ENCODE results near the gene MPZL2. TPM values are rescaled to one million over a fixed set of nuclear protein-coding genes. Genes with fewer than 3 reads are reported as not detected.

Gene MPZL2
- total and polyA plus RNA-seq, 2 experiments from 2014 or later = 2.6 to 4.2 TPM

- ATAC-seq = no peak
- H3K4me3 ChIP-seq = peak overlapping the region; percentile 46; the same call in 1 of the 2 replicates
Measured at GRCh38 chr11:118263112-118263511, 985 bp downstream of the MPZL2 start.

More at GRCh38 chr11:118263112-118263511, 985 bp downstream of the MPZL2 start:
- no peak overlapping the region for H3K27ac ChIP-seq (ENCODE audit: low read depth)
- H3K9me3 Mint-ChIP-seq = no peaks in the 10 kb centered on the region
- no peaks in the 10 kb centered on the region for H3K9me2 ChIP-seq (ENCODE audit: insufficient read depth)
- no peak for DNase-seq (ENCODE audit: low spot score)
- H3K36me3 ChIP-seq (ENCODE audit: insufficient read depth) = no peaks in the 10 kb centered on the region
- TF ChIP-seq JUNB (IDR thresholded peaks at IDR 0.05; ENCODE audit: unreplicated experiment) = no peak
- no peak for TF ChIP-seq ETS1 (IDR thresholded peaks at IDR 0.05)
- TF ChIP-seq ZNF331 (CRISPR knock-in tag; IDR thresholded peaks at IDR 0.05; ENCODE audit: low read depth) = no peak
- TF ChIP-seq EZH2phosphoT487 (IDR thresholded peaks at IDR 0.05; ENCODE audit: unreplicated experiment) = no peak
- TF ChIP-seq STAT1 (IDR thresholded peaks at IDR 0.05; ENCODE audit: unreplicated experiment) = no peak
- TF ChIP-seq CTCF (conservative IDR thresholded peaks at IDR 0.05; ENCODE audit: low read depth in 2 of 2) = no peak
- TF ChIP-seq NANOG (IDR thresholded peaks at IDR 0.05; ENCODE audit: borderline replicate concordance) = no peak
- no peak for TF ChIP-seq ZNF114 (CRISPR knock-in tag; IDR thresholded peaks at IDR 0.05)
- TF ChIP-seq CREB1 (CRISPR knock-in tag; IDR thresholded peaks at IDR 0.05; ENCODE audit: low read depth) = no peak
- no peak for TF ChIP-seq POLR2AphosphoS5 (IDR thresholded peaks at IDR 0.05; ENCODE audit: low read depth)
- no peak for TF ChIP-seq ZNF462 (CRISPR knock-in tag; IDR thresholded peaks at IDR 0.05)
- TF ChIP-seq EZH2 (IDR thresholded peaks at IDR 0.05; ENCODE audit: low read depth, unreplicated experiment) = no peak
- TF ChIP-seq REST (IDR thresholded peaks at IDR 0.05; ENCODE audit: unreplicated experiment) = no peak
- peaks cover 47% of the 10 kb centered on the region for H3K27me3 ChIP-seq (ENCODE audit: insufficient read depth)
- H2AFZ ChIP-seq = no peak overlapping the region
- peaks cover 31% of the 10 kb centered on the region for H3K4me1 Mint-ChIP-seq
- H3K4me3 Mint-ChIP-seq = peak overlapping the region; percentile 76
- peak overlapping the region; percentile 73 for H3K4me2 ChIP-seq
- peaks cover 25% of the 10 kb centered on the region for H3K4me1 ChIP-seq (ENCODE audit: insufficient read depth)
- H3K27me3 Mint-ChIP-seq (ENCODE audit: insufficient read depth, low read depth, poor library complexity) = peaks cover 30% of the 10 kb centered on the region
- no peak overlapping the region for H3K27ac Mint-ChIP-seq
- H3K36me3 Mint-ChIP-seq (ENCODE audit: low read depth) = peaks cover 9% of the 10 kb centered on the region
- H4K20me1 ChIP-seq (replicated peaks; ENCODE audit: insufficient read depth) = no peaks in the 10 kb centered on the region
- no peaks in the 10 kb centered on the region for H3K79me2 ChIP-seq (replicated peaks; ENCODE audit: insufficient read depth)
- no peaks in the 10 kb centered on the region for H3F3A ChIP-seq (replicated peaks; ENCODE audit: low read depth)
